Psoas muscle (tissue), 8 donors: ENCODE results near the gene PFAS. TPM values are rescaled to one million over a fixed set of nuclear protein-coding genes. Genes with fewer than 3 reads are reported as not detected.

Experiments
- ATAC-seq, 4 donors: fragments of 200-7000 bp; cut with Tn5 transposase; one replicate each; pipeline ENCODE4 v1.9.1; 2020; ENCODE audit warnings: moderate library complexity in 3 of 4, mild to moderate bottlenecking in 2 of 4
- DNase-seq, 2 donors: peaks; one replicate each; pipeline ENCODE4 v3.0.0-alpha.2; 2020
- H3K27ac ChIP-seq: fragments of 200-600 bp; one replicate; pipeline ENCODE4 v1.8.0; 2022
- H3K27me3 ChIP-seq, 3 donors: fragments of 200-600 bp in 1 of 3; one replicate each; pipeline versions ENCODE4 v1.6.1 to v1.8.0; 2013 to 2022; ENCODE audit warnings: low read length in 2 of 3, mild to moderate bottlenecking in 2 of 3, moderate library complexity in 1 of 3; ENCODE audit not compliant: insufficient read depth in 3 of 3
- H3K36me3 ChIP-seq, 2 donors: fragments of 200-600 bp in 1 of 2; one replicate each; pipeline versions ENCODE4 v1.6.1 to v1.8.0; 2013 to 2022; ENCODE audit warnings: low read depth in 1 of 2, mild to moderate bottlenecking in 1 of 2, moderate library complexity in 1 of 2; ENCODE audit not compliant: insufficient read depth in 1 of 2
- H3K4me1 ChIP-seq: fragments of 200-600 bp; one replicate; pipeline ENCODE4 v1.8.0; 2022
- H3K4me3 ChIP-seq: fragments of 200-600 bp; one replicate; pipeline ENCODE4 v1.8.0; 2022; ENCODE audit warnings: mild to moderate bottlenecking
- H3K9me3 ChIP-seq: fragments of 200-600 bp; one replicate; pipeline ENCODE4 v1.8.0; 2022
- WGBS, 3 donors: extraction: QIAGEN DNeasy Blood & Tissue Kit; methylation state at CpG; one replicate each; pipeline versions ENCODE4 v1.1.6 to v1.1.7; 2013; 5-methylcytosine and 5-hydroxymethylcytosine counted together
- intact Hi-C, 2 donors: fragments of 100-400 bp; cut with DNase I; formaldehyde crosslinking; loops; one replicate each; pipeline versions ENCODE4 v1.11.0 to v1.14.2; 2022
- polyA plus RNA-seq, 3 donors: library from polyadenylated mRNA; stranded (reverse); fragments of 200-250 nt; gene quantifications; one replicate each; pipeline ENCODE4 v1.2.3, GENCODE V29; 2013
- total RNA-seq, 4 donors: library from RNA; stranded (reverse); fragmentation: NEBNext Ultra II Directional in 2 of 4; extraction: Animal tissue kit (Norgen Biotek cat#: 25700) in 2 of 4; gene quantifications; one replicate each; pipeline versions ENCODE4 v1.2.1 to v1.2.4, GENCODE V29; 2021 to 2023
- TF ChIP-seq, protein P1 (sequence below): fragments of 200-600 bp; IDR thresholded peaks from one replicate; pipeline ENCODE4 v1.8.0; 2022; ENCODE audit warnings: antibody characterized with exemption
- donor health status: healthy with polysubstance abuse.
- donor health status: DM: no; HTN: no; CAD: no; lungs with moderate emphysema.
- donor health status: Bipolar disorder and iron deficiency.
- donor health status: healthy.
- donor health status: DM: yes; HTN: yes; CAD: no.
- donor health status: DM: no; HTN: no; CAD: no.
- donor health status: DM: no; HTN: no; CAD: no.
- donor health status: DM: yes; HTN: yes; CAD: no.

Gene PFAS
- total and polyA plus RNA-seq, 7 donors, result 4.9 to 15.6 (median 10.7) TPM

DNA sequence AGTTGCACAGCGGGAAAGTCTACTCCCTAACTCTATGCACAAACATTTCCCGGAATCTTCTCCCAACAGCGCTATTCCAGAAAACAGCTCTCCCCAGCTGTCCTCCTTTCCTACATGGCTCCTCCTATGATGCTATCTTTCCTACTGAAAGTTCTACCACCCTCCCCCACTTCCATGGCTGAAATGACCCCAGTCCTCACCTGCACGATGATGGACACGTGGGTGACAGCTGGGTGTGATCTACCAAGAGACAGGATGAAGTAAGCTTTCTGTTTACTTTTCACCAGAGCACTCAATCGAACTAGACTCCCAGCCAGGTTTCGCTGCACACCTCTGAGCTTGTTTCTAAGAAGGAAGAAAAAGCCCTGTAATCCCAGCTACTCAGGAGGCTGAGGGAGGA is 11.9 kb upstream of the PFAS start:
- TF ChIP-seq, protein P1, sequence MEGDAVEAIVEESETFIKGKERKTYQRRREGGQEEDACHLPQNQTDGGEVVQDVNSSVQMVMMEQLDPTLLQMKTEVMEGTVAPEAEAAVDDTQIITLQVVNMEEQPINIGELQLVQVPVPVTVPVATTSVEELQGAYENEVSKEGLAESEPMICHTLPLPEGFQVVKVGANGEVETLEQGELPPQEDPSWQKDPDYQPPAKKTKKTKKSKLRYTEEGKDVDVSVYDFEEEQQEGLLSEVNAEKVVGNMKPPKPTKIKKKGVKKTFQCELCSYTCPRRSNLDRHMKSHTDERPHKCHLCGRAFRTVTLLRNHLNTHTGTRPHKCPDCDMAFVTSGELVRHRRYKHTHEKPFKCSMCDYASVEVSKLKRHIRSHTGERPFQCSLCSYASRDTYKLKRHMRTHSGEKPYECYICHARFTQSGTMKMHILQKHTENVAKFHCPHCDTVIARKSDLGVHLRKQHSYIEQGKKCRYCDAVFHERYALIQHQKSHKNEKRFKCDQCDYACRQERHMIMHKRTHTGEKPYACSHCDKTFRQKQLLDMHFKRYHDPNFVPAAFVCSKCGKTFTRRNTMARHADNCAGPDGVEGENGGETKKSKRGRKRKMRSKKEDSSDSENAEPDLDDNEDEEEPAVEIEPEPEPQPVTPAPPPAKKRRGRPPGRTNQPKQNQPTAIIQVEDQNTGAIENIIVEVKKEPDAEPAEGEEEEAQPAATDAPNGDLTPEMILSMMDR, result no peak
- intact Hi-C loops, result no loop called here
- WGBS, 3 donors, result 85 to 89% (median 88%) methylated on average over 7 of the region's 7 CpGs
- Histone ChIP-seq H3K36me3 (peaks cover 5 to 100% of the 10 kb centered on the region in 2 donors), H3K27me3 (no peaks in the 10 kb centered on the region), H3K27ac (no peak overlapping the region), H3K9me3 (no peaks in the 10 kb centered on the region), H3K4me3 (no peak overlapping the region), H3K4me1 (no peaks in the 10 kb centered on the region)
- ATAC-seq, result no peak
- no peak for DNase-seq

DNA sequence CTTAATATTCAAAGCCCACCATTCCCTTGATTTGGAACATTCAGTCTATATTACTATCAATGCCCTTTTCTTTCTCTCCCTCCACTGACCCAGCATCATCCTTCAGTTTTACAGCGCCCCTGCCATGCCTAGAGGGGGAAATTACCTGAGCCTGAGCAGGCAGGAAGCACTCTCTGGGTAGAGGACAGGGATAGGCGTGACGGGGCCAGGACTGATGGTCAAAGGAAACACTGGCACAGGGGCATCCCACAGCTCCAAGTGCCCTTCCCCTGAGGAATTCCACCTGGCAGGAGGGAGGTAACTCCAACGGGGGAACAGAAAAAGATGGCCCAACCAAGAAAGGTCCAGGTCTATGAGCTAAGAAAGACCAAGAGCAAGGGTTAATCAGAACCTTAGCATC is 11.2 kb upstream of the PFAS start:
- no peak overlapping the region for H3K27ac ChIP-seq
- TF ChIP-seq, protein P1, result no peak
- H3K27me3 ChIP-seq, result no peaks in the 10 kb centered on the region
- peaks cover 0 to 100% of the 10 kb centered on the region in 2 donors for H3K36me3 ChIP-seq
- intact Hi-C loops, result no loop called here
- WGBS, 3 donors, result 77 to 91% (median 83%) methylated on average over 4 of the region's 4 CpGs
- no peak for ATAC-seq
- no peaks in the 10 kb centered on the region for H3K4me1 ChIP-seq
- no peak for DNase-seq
- H3K9me3 ChIP-seq, result no peaks in the 10 kb centered on the region
- H3K4me3 ChIP-seq, result no peak overlapping the region

GRCh38 chr17:8243827-8244226 is 5.3 kb upstream of the PFAS start:
- no peak overlapping the region for H3K27ac ChIP-seq
- TF ChIP-seq, protein P1, result no peak
- DNase-seq (no peak), ATAC-seq (no peak)
- H3K36me3 ChIP-seq, result peaks cover 0 to 51% of the 10 kb centered on the region in 2 donors
- H3K4me3 ChIP-seq, result no peak overlapping the region
- WGBS, 3 donors, result 95 to 97% (median 95%) methylated on average over 5 of the region's 5 CpGs
- peaks cover 3% of the 10 kb centered on the region for H3K4me1 ChIP-seq
- intact Hi-C loops, result no loop called here
- H3K9me3 ChIP-seq, result no peaks in the 10 kb centered on the region
- H3K27me3 ChIP-seq, result no peaks in the 10 kb centered on the region

GRCh38 chr17:8244768-8245167 is 4.3 kb upstream of the PFAS start:
- 97 to 98% (median 98%) methylated on average over 8 of the region's 8 CpGs for WGBS, 3 donors
- no peak for DNase-seq
- Histone ChIP-seq H3K4me1 (peaks cover 6% of the 10 kb centered on the region), H3K27me3 (no peaks in the 10 kb centered on the region), H3K4me3 (no peak overlapping the region), H3K36me3 (peaks cover 0 to 42% of the 10 kb centered on the region in 2 donors), H3K27ac (no peak overlapping the region), H3K9me3 (no peaks in the 10 kb centered on the region)
- TF ChIP-seq, protein P1, result no peak
- ATAC-seq, result no peak
- intact Hi-C loops, result no loop called here
